Heart right ventricle (tissue), 16 donors: ENCODE measurements around the gene CRIP3. TPM values are rescaled to one million over a fixed set of nuclear protein-coding genes. Genes with fewer than 3 reads are reported as not detected.

ENCODE experiments used
- ATAC-seq, 8 donors: fragments of 200-7000 bp; cut with Tn5 transposase; one replicate each; pipeline ENCODE4 v1.9.1; 2020; ENCODE audit warnings: mild to moderate bottlenecking in 8 of 8, moderate library complexity in 8 of 8, moderate number of reproducible peaks in 1 of 8
- DNase-seq, 2 donors: peaks; one replicate each; pipeline ENCODE4 v3.0.0-alpha.2; 2020
- H3K27ac ChIP-seq, 10 donors: fragments of 200-600 bp; sonication (generic) in 2 of 10; one replicate each; pipeline versions ENCODE4 v1.5.0 to v1.8.0; 2020 to 2022; ENCODE audit warnings: mild to moderate bottlenecking in 3 of 10
- H3K27me3 ChIP-seq, 7 donors: fragments of 200-600 bp; one replicate each; pipeline ENCODE4 v1.8.0; 2021 to 2022; ENCODE audit warnings: mild to moderate bottlenecking in 2 of 7
- H3K36me3 ChIP-seq, 9 donors: fragments of 200-600 bp; sonication (generic) in 1 of 9; one replicate each; pipeline versions ENCODE4 v1.5.0 to v1.8.0; 2020 to 2022; ENCODE audit warnings: mild to moderate bottlenecking in 2 of 9
- H3K4me1 ChIP-seq, 9 donors: fragments of 200-600 bp; sonication (generic) in 1 of 9; one replicate each; pipeline versions ENCODE4 v1.5.0 to v1.8.0; 2020 to 2022; ENCODE audit warnings: mild to moderate bottlenecking in 4 of 9
- H3K4me3 ChIP-seq, 10 donors: fragments of 200-600 bp; sonication (generic) in 2 of 10; one replicate each; pipeline versions ENCODE4 v1.5.0 to v1.8.0; 2020 to 2022; ENCODE audit warnings: mild to moderate bottlenecking in 7 of 10, moderate library complexity in 2 of 10
- H3K9me3 ChIP-seq, 11 donors: fragments of 200-600 bp in 10 of 11; sonication (generic) in 2 of 11; one replicate each; pipeline versions ENCODE4 v1.5.0 to v1.8.0; 2013 to 2022; ENCODE audit warnings: mild to moderate bottlenecking in 2 of 11, control low read depth in 1 of 11, moderate library complexity in 1 of 11
- WGBS, 2 donors: extraction: QIAGEN DNeasy Blood & Tissue Kit; methylation state at CpG; one replicate each; pipeline ENCODE4 v1.1.7; 2013; ENCODE audit warnings: inconsistent platforms in 1 of 2; 5-methylcytosine and 5-hydroxymethylcytosine counted together
- intact Hi-C, 10 donors: fragments of 100-400 bp; cut with DNase I; formaldehyde crosslinking; loops; one replicate each; pipeline versions ENCODE4 v1.11.1 to v1.14.2; 2022
- polyA plus RNA-seq, 2 donors: library from polyadenylated mRNA; stranded (reverse); fragments of 200-250 nt; gene quantifications; one replicate each; pipeline ENCODE4 v1.2.3, GENCODE V29; 2013
- total RNA-seq, 10 donors: library from RNA; stranded (reverse); fragmentation: NEBNext Ultra II Directional in 3 of 10; extraction: Animal tissue kit (Norgen Biotek cat#: 25700) in 3 of 10; gene quantifications; one replicate each; pipeline versions ENCODE4 v1.2.1 to v1.2.4, GENCODE V29; 2021 to 2023
- TF ChIP-seq, protein P1 (sequence below), 9 donors: fragments of 200-600 bp; sonication (generic) in 2 of 9; IDR thresholded peaks; one replicate each; pipeline versions ENCODE4 v1.5.0 to v1.8.0; 2021 to 2022; ENCODE audit warnings: antibody characterized with exemption in 9 of 9, mild to moderate bottlenecking in 5 of 9, moderate library complexity in 1 of 9
- donor health status: Arrhythmogenic right ventricular cardiomyopathy.
- donor health status: ischemic (EF 13 %, LVEDD 7.1; RV severe dilation, severe dysfunction).
- donor health status: healthy with polysubstance abuse.
- donor health status: DM: no; HTN: yes; CAD: no.
- donor health status: DM: no; HTN: no; CAD: no.
- donor health status: ischemic (EF 25% LVEDD 6.9; RV normal size, moderate dysfunction).
- donor health status: ischemic (EF 25% LVEDD 5.7; RV mildly dilated, moderate dysfunction).
- donor health status: healthy.
- donor health status: DM: yes; HTN: yes; CAD: no.
- donor health status: Ischemic cardiomyopathy.
- donor health status: ischemic (EF 35%, LVEDD 5.7; RV mildly dilated, moderate dysfunction).
- donor health status: nonischemic (EF 11% LVEDD 7.7; RV severe dilation, severe dysfunction).
- donor health status: DM: yes; HTN: yes; CAD: no.
- donor health status: PGD.
- donor health status: ischemic (EF 29% LVEDD 5.4; RV normal size, mild dysfunction).
- donor health status: nonischemic (EF 23%, LVEDD 6.1; RV moderate dilation, normal function).

CRIP3 gene
- total and polyA plus RNA-seq, 12 donors, result 2.7 to 84.5 (median 26.3) TPM

DNA sequence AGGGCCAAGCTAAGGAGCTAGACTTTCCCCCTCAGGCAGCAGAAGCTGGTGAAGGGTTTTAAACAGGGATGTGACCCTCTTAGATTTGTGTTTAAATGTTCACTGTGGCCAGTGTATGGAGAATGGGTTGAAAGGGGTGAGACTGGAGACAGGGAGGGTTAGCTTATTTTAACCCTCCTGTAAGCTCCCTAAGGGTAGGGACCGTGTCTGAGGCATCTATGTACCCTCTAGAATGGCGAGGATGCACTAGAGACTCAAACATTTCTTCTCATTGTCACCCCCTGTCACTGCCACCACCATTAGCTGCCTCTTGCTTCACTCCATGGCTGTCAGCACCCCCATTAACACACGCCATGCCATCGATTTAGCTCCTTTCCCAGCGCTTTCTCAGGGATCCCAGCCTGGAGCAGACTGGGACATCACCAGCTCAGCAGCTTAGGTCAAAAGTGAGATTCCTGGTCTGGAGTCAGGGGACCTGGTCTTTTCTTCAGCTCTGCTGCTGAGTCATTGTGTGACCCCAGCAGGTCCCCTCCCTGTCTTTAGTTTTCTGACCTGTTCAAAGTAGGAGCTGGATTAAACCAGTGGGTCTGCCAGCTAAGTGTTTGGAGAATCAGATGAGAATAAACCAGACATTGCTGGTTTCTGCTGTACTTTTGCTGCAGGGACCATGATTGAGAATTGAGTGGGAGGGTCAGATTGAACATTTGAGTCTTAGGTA is 11.7 kb downstream of the CRIP3 start:
- intact Hi-C loops, result no loop called here
- WGBS, 2 donors, result 76 to 81% methylated on average over 5 of the region's 5 CpGs
- Histone ChIP-seq H3K4me3 (no peak overlapping the region), H3K27ac (peak overlapping the region in 3 of 10 donors; percentile 15 to 68 (median 22)), H3K36me3 (no peaks in the 10 kb centered on the region), H3K4me1 (peaks cover 0 to 11% (median 0%) of the 10 kb centered on the region in 9 donors), H3K27me3 (peaks cover 0 to 20% (median 7%) of the 10 kb centered on the region in 7 donors), H3K9me3 (no peaks in the 10 kb centered on the region)
- TF ChIP-seq, protein P1, sequence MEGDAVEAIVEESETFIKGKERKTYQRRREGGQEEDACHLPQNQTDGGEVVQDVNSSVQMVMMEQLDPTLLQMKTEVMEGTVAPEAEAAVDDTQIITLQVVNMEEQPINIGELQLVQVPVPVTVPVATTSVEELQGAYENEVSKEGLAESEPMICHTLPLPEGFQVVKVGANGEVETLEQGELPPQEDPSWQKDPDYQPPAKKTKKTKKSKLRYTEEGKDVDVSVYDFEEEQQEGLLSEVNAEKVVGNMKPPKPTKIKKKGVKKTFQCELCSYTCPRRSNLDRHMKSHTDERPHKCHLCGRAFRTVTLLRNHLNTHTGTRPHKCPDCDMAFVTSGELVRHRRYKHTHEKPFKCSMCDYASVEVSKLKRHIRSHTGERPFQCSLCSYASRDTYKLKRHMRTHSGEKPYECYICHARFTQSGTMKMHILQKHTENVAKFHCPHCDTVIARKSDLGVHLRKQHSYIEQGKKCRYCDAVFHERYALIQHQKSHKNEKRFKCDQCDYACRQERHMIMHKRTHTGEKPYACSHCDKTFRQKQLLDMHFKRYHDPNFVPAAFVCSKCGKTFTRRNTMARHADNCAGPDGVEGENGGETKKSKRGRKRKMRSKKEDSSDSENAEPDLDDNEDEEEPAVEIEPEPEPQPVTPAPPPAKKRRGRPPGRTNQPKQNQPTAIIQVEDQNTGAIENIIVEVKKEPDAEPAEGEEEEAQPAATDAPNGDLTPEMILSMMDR (IDR thresholded peaks at IDR 0.05), result no peak
- ATAC-seq (no peak), DNase-seq (no peak)

DNA sequence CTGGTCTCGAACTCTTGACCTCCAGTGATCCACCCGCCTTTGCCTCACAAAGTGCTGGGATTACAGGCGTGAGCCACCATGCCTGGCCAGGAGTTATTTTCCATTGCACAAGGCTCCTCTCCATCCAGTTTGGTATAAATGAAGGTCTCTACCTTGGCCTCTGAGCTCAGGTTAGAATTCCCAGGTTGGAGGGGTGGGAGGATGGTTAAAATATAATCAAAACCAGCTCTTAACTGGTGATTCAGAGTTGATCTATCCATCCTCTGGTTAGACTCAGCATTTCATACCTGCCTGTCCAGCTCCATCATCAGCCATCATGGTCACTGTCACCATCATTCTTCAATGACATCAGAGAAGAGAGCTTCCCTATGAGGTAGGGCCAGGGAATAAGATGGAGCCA is 13.2 kb downstream of the CRIP3 start:
- DNase-seq (no peak), ATAC-seq (no peak)
- H3K4me1 ChIP-seq, result peaks cover 0 to 11% (median 0%) of the 10 kb centered on the region in 9 donors
- H3K9me3 ChIP-seq, result no peaks in the 10 kb centered on the region
- H3K36me3 ChIP-seq, result no peaks in the 10 kb centered on the region
- H3K4me3 ChIP-seq, result no peak overlapping the region
- intact Hi-C loops, result no loop called here
- TF ChIP-seq, protein P1 (IDR thresholded peaks at IDR 0.05), result no peak
- 90 to 97% methylated on average over 3 of the region's 3 CpGs for WGBS, 2 donors
- no peak overlapping the region for H3K27ac ChIP-seq
- peaks cover 0 to 20% (median 7%) of the 10 kb centered on the region in 7 donors for H3K27me3 ChIP-seq

DNA sequence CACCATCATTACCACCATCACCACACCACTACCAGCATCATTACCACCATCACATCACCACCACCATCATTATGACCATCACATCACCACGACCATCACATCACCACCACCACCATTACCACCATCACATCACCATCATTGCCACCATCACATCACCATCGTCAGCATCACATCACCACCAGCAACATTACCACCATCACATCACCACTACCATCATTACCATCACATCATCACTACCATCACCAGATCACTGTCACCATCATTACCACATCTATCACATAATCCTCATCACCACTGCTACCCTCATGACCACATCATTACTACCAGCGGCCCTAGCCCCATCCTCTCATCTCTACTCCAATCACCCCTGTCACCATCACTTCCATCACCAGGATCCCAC is 14.1 kb downstream of the CRIP3 start:
- intact Hi-C loops, result no loop called here
- peaks cover 0 to 20% (median 7%) of the 10 kb centered on the region in 7 donors for H3K27me3 ChIP-seq
- no peak overlapping the region for H3K4me3 ChIP-seq
- TF ChIP-seq, protein P1 (IDR thresholded peaks at IDR 0.05), result no peak
- H3K36me3 ChIP-seq, result no peaks in the 10 kb centered on the region
- ATAC-seq (no peak), DNase-seq (no peak)
- H3K9me3 ChIP-seq, result no peaks in the 10 kb centered on the region
- H3K4me1 ChIP-seq, result peaks cover 0 to 11% (median 0%) of the 10 kb centered on the region in 9 donors
- WGBS, 2 donors, result 84 to 86% methylated on average over 3 of the region's 3 CpGs
- no peak overlapping the region for H3K27ac ChIP-seq

DNA sequence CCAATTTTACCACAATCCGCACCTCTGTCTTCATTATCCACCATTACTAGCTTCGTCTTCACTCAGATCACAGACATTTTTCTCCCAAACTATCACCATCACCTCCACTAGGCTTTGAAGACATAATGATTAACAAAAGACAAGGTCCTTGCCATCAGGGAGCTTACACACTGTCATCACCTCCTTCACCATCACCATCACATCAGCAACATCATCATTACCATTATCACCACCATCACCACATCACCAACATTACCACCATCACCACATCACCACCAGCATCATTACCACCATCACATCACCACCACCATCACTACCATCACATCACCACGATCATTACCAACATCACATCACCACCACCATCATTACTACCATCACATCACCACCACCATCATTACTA is 14.9 kb downstream of the CRIP3 start:
- H3K9me3 ChIP-seq, result no peaks in the 10 kb centered on the region
- no peak for DNase-seq
- H3K4me3 ChIP-seq, result no peak overlapping the region
- intact Hi-C loops, result no loop called here
- TF ChIP-seq, protein P1 (IDR thresholded peaks at IDR 0.05), result no peak
- no peak for ATAC-seq
- peaks cover 0 to 11% (median 0%) of the 10 kb centered on the region in 9 donors for H3K4me1 ChIP-seq
- peaks cover 0 to 13% (median 7%) of the 10 kb centered on the region in 7 donors for H3K27me3 ChIP-seq
- no peak overlapping the region for H3K27ac ChIP-seq
- WGBS, 2 donors, result 94% methylated on average over 3 of the region's 3 CpGs
- no peaks in the 10 kb centered on the region for H3K36me3 ChIP-seq
